Bladder microvascular endothelial cell (primary cell): ENCODE results near the gene RIPOR1. TPM values are rescaled to one million over a fixed set of nuclear protein-coding genes. Genes with fewer than 3 reads are reported as not detected.

ENCODE experiments used
- total RNA-seq: library from RNA; depleted of rRNA; stranded (reverse); fragments of >200 nt; gene quantifications from 2 replicates; pipeline ENCODE4 v1.2.3, GENCODE V29; 2014

The RIPOR1 gene, protein sequence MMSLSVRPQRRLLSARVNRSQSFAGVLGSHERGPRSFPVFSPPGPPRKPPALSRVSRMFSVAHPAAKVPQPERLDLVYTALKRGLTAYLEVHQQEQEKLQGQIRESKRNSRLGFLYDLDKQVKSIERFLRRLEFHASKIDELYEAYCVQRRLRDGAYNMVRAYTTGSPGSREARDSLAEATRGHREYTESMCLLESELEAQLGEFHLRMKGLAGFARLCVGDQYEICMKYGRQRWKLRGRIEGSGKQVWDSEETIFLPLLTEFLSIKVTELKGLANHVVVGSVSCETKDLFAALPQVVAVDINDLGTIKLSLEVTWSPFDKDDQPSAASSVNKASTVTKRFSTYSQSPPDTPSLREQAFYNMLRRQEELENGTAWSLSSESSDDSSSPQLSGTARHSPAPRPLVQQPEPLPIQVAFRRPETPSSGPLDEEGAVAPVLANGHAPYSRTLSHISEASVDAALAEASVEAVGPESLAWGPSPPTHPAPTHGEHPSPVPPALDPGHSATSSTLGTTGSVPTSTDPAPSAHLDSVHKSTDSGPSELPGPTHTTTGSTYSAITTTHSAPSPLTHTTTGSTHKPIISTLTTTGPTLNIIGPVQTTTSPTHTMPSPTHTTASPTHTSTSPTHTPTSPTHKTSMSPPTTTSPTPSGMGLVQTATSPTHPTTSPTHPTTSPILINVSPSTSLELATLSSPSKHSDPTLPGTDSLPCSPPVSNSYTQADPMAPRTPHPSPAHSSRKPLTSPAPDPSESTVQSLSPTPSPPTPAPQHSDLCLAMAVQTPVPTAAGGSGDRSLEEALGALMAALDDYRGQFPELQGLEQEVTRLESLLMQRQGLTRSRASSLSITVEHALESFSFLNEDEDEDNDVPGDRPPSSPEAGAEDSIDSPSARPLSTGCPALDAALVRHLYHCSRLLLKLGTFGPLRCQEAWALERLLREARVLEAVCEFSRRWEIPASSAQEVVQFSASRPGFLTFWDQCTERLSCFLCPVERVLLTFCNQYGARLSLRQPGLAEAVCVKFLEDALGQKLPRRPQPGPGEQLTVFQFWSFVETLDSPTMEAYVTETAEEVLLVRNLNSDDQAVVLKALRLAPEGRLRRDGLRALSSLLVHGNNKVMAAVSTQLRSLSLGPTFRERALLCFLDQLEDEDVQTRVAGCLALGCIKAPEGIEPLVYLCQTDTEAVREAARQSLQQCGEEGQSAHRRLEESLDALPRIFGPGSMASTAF
- total RNA-seq, result 45.2 and 144 TPM in 2 replicates

GRCh38 chr16:67528222-67528869 lies at the start of gene RIPOR1:
RIPOR1 (plus strand) TSS chr16:67528829; CDS start chr16:67538447, 9,618 bp downstream.

GRCh38 chr16:67480833-67481560 lies 47.6 kb upstream of the RIPOR1 start, which contains the start of gene ATP6V0D1:
ATP6V0D1 (minus strand) TSS chr16:67481157; CDS start chr16:67481086, 71 bp downstream.

GRCh38 chr16:67483150-67483549 lies 45.5 kb upstream of the RIPOR1 start, which contains the start of gene AGRP:
AGRP (minus strand) TSS chr16:67483547; CDS start chr16:67483398, 149 bp downstream.

DNA sequence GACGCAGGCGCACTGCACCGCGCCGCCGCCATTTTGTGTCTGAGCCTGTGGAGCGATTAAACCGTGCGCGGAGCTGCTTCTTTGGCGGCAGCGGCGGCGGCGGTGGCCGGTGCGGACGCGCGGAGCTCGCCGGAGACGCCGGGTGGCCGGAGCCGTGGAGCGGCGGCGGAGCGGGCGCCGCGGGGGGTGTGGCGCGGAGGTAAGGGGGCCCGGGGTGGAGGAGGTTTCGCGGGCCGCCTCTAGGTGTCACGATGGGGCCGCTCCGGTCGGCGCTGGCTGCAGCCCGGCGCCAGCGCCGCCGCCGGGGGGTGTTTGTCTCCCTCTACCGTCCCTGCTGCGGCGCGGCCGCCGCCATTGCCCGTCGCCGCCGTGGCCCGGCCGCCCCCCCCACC lies 33.9 kb downstream of the RIPOR1 start, which contains the start of gene CTCF:
CTCF (plus strand) TSS at position 1 of the 392 bp plus-strand sequence. CDS start 48,307 bp downstream, outside the sequence.

Other genes with a start within 250 kb of the RIPOR1 start
- gene PLEKHG4, start 249.3 kb upstream of the RIPOR1 start, total RNA-seq, result 7.0 and 11.4 TPM in 2 replicates
- 0.16 TPM in 1 of 2 replicates, not detected in the other for gene KCTD19, start 202.1 kb upstream of the RIPOR1 start, total RNA-seq
- under 0.01 and 0.38 TPM in 2 replicates for gene LRRC36, start 202.0 kb upstream of the RIPOR1 start, total RNA-seq
- gene TPPP3, start 135.3 kb upstream of the RIPOR1 start, total RNA-seq, result 0.13 TPM in 1 of 2 replicates, not detected in the other
- gene ZDHHC1, start 112.4 kb upstream of the RIPOR1 start, total RNA-seq, result 2.8 and 5.6 TPM in 2 replicates
- gene HSD11B2, start 97.7 kb upstream of the RIPOR1 start, total RNA-seq, result 0.16 and 0.38 TPM in 2 replicates
- gene ATP6V0D1, start 47.7 kb upstream of the RIPOR1 start, total RNA-seq, result 72.7 and 134 TPM in 2 replicates
- not detected in 2 replicates for gene AGRP, start 45.3 kb upstream of the RIPOR1 start, total RNA-seq
- gene CTCF, start 33.7 kb downstream of the RIPOR1 start, total RNA-seq, result 20.1 and 28.3 TPM in 2 replicates
- 0.25 and 0.49 TPM in 2 replicates for gene CARMIL2, start 116.3 kb downstream of the RIPOR1 start, total RNA-seq
- 13.4 and 14.4 TPM in 2 replicates for gene ACD, start 131.4 kb downstream of the RIPOR1 start, total RNA-seq
- 2.5 and 2.8 TPM in 2 replicates for gene PARD6A, start 132.1 kb downstream of the RIPOR1 start, total RNA-seq
- 14.3 and 14.9 TPM in 2 replicates for gene ENKD1, start 137.9 kb downstream of the RIPOR1 start, total RNA-seq
- gene C16orf86, start 138.0 kb downstream of the RIPOR1 start, total RNA-seq, result 2.0 and 2.8 TPM in 2 replicates
- 40.5 and 62.6 TPM in 2 replicates for gene GFOD2, start 190.5 kb downstream of the RIPOR1 start, total RNA-seq